Adrenal gland (tissue), 5 donors: ENCODE measurements around the gene PEAK1.

Experiments
- POLR2A ChIP-seq, 2 donors: fragments of 450-650 bp; IDR thresholded peaks; one replicate each; pipeline ENCODE4 v1.6.1; 2017; ENCODE audit warnings: antibody characterized with exemption in 2 of 2, mild to moderate bottlenecking in 2 of 2, moderate library complexity in 1 of 2
- TF ChIP-seq, protein P1 (sequence below), 6 experiments: fragments of 450-650 bp in 4 of 6; fragments of 200-600 bp in 2 of 6; sonication (generic) in 1 of 6; IDR thresholded peaks; 1 replicate in 5 of 6; 2 replicates in 1 of 6; pipeline versions ENCODE4 v1.5.1 to v1.8.0; 2016 to 2021; ENCODE audit warnings: antibody characterized with exemption in 6 of 6, mild to moderate bottlenecking in 2 of 6, moderate library complexity in 1 of 6
- donor health status: DM: no; HTN: no; CAD: no.

- TF ChIP-seq, protein P1, sequence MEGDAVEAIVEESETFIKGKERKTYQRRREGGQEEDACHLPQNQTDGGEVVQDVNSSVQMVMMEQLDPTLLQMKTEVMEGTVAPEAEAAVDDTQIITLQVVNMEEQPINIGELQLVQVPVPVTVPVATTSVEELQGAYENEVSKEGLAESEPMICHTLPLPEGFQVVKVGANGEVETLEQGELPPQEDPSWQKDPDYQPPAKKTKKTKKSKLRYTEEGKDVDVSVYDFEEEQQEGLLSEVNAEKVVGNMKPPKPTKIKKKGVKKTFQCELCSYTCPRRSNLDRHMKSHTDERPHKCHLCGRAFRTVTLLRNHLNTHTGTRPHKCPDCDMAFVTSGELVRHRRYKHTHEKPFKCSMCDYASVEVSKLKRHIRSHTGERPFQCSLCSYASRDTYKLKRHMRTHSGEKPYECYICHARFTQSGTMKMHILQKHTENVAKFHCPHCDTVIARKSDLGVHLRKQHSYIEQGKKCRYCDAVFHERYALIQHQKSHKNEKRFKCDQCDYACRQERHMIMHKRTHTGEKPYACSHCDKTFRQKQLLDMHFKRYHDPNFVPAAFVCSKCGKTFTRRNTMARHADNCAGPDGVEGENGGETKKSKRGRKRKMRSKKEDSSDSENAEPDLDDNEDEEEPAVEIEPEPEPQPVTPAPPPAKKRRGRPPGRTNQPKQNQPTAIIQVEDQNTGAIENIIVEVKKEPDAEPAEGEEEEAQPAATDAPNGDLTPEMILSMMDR (IDR thresholded peaks at IDR 0.05), result no peak
- no peak for TF ChIP-seq POLR2A (IDR thresholded peaks at IDR 0.05)
Observed at GRCh38 chr15:77099741-77100463, 320.0 kb downstream of the PEAK1 start.
